ENCODE results near the gene CABLES2. TPM values are rescaled to one million over a fixed set of nuclear protein-coding genes. Genes with fewer than 3 reads are reported as not detected.

CABLES2 gene
- total and polyA plus RNA-seq, 2 experiments from 2014 or later = 0.66 to 7.3 TPM

- 55 to 62% methylated on average over 6 of the region's 6 CpGs for WGBS, 2 experiments (ENCODE audit: low coverage in 1 of 2, low lambda C conversion rate in 2 of 2, missing lambda C conversion rate in 2 of 2)
- H3K4me3 ChIP-seq = no peak overlapping the region
- DNase-seq = no peak
- no peak overlapping the region for H3K9ac ChIP-seq
- no peaks in the 10 kb centered on the region for H3K9me3 ChIP-seq (ENCODE audit: low read depth)
- no peaks in the 10 kb centered on the region for H3K36me3 ChIP-seq (ENCODE audit: low read depth)
- no peaks in the 10 kb centered on the region; the same call in 1 of the 2 replicates for H3K27me3 ChIP-seq (replicated peaks; ENCODE audit: insufficient read depth)
- H3K27ac ChIP-seq = no peak overlapping the region
- H3K79me2 ChIP-seq (ENCODE audit: insufficient read depth) = no peaks in the 10 kb centered on the region
- H3F3A ChIP-seq (ENCODE audit: insufficient read depth) = no peaks in the 10 kb centered on the region
- H3K4me1 ChIP-seq (ENCODE audit: insufficient read depth) = no peaks in the 10 kb centered on the region
- H3K9me2 ChIP-seq (ENCODE audit: insufficient read depth) = no peaks in the 10 kb centered on the region
- H3K4me2 ChIP-seq (ENCODE audit: unreplicated experiment) = no peak overlapping the region
- H4K20me1 ChIP-seq (ENCODE audit: insufficient read depth) = no peaks in the 10 kb centered on the region
- in situ Hi-C loops (cut with MboI) = no loop called here
- TF ChIP-seq EZH2phosphoT487 (IDR thresholded peaks at IDR 0.05; ENCODE audit: insufficient read depth, low read depth) (no peak), EZH2 (IDR thresholded peaks at IDR 0.05; ENCODE audit: insufficient read depth, poor library complexity, severe bottlenecking) (no peak)
- no peak overlapping the region for H2AFZ ChIP-seq
These were observed 14.6 kb upstream of the CABLES2 start for GRCh38 chr20:62421716-62421990.

- DNase-seq = no peak
- no peak overlapping the region for H3K27ac ChIP-seq
- H3K9me2 ChIP-seq (ENCODE audit: insufficient read depth) = no peaks in the 10 kb centered on the region
- H2AFZ ChIP-seq = no peak overlapping the region
- WGBS, 2 experiments (ENCODE audit: low coverage in 1 of 2, low lambda C conversion rate in 2 of 2, missing lambda C conversion rate in 2 of 2) = 55 to 63% methylated on average over 24 of the region's 24 CpGs
- in situ Hi-C loops (cut with MboI) = no loop called here
- H3K4me2 ChIP-seq (ENCODE audit: unreplicated experiment) = no peak overlapping the region
- H3K9ac ChIP-seq = no peak overlapping the region
- no peak for TF ChIP-seq EZH2 (IDR thresholded peaks at IDR 0.05; ENCODE audit: insufficient read depth, poor library complexity, severe bottlenecking)
- TF ChIP-seq EZH2phosphoT487 (IDR thresholded peaks at IDR 0.05; ENCODE audit: insufficient read depth, low read depth) = no peak
- H3K9me3 ChIP-seq (ENCODE audit: low read depth) = no peaks in the 10 kb centered on the region
- H3K27me3 ChIP-seq (replicated peaks; ENCODE audit: insufficient read depth) = no peaks in the 10 kb centered on the region; the same call in 1 of the 2 replicates
- H4K20me1 ChIP-seq (ENCODE audit: insufficient read depth) = no peaks in the 10 kb centered on the region
- no peaks in the 10 kb centered on the region for H3K36me3 ChIP-seq (ENCODE audit: low read depth)
- H3K4me1 ChIP-seq (ENCODE audit: insufficient read depth) = no peaks in the 10 kb centered on the region
- no peaks in the 10 kb centered on the region for H3F3A ChIP-seq (ENCODE audit: insufficient read depth)
- no peak overlapping the region for H3K4me3 ChIP-seq
- H3K79me2 ChIP-seq (ENCODE audit: insufficient read depth) = no peaks in the 10 kb centered on the region
These were observed 14.0 kb upstream of the CABLES2 start for GRCh38 chr20:62420846-62421715.

DNA sequence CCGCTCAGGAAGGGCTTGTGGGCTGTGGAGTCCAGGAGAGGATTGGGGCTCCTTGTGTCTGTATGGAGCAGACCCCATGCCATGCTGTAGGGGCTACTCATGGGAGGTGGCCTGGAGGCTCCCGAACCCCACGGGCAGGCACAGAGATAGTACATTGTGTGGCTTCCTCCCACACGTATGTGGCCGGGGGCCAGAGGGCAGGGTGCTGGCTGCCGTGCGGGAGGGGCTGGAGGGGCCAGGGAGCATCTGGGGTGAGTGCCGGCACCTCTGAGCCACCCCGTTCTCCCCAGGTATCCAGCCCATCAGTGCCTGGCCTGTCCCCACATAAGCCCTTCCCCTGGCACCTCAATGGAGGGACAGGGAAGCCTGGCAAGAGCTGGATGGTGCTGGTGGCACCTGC, 12.7 kb upstream of the CABLES2 start:
- Histone ChIP-seq H3K4me1 (ENCODE audit: insufficient read depth) (no peaks in the 10 kb centered on the region), H3K79me2 (ENCODE audit: insufficient read depth) (no peaks in the 10 kb centered on the region), H3F3A (ENCODE audit: insufficient read depth) (no peaks in the 10 kb centered on the region), H2AFZ (no peak overlapping the region), H3K36me3 (ENCODE audit: low read depth) (no peaks in the 10 kb centered on the region), H3K9me2 (ENCODE audit: insufficient read depth) (no peaks in the 10 kb centered on the region), H3K27me3 (replicated peaks; ENCODE audit: insufficient read depth) (no peaks in the 10 kb centered on the region; the same call in 1 of the 2 replicates), H3K4me2 (ENCODE audit: unreplicated experiment) (no peak overlapping the region), H3K27ac (no peak overlapping the region), H4K20me1 (ENCODE audit: insufficient read depth) (no peaks in the 10 kb centered on the region), H3K9ac (no peak overlapping the region), H3K4me3 (no peak overlapping the region), H3K9me3 (ENCODE audit: low read depth) (no peaks in the 10 kb centered on the region)
- in situ Hi-C loops (cut with MboI) = no loop called here
- no peak for DNase-seq
- no peak for TF ChIP-seq EZH2 (IDR thresholded peaks at IDR 0.05; ENCODE audit: insufficient read depth, poor library complexity, severe bottlenecking)
- TF ChIP-seq EZH2phosphoT487 (IDR thresholded peaks at IDR 0.05; ENCODE audit: insufficient read depth, low read depth) = no peak
- WGBS, 2 experiments (ENCODE audit: low coverage in 1 of 2, low lambda C conversion rate in 2 of 2, missing lambda C conversion rate in 2 of 2) = 34 to 36% methylated on average over 8 to 9 of the region's 9 CpGs

DNA sequence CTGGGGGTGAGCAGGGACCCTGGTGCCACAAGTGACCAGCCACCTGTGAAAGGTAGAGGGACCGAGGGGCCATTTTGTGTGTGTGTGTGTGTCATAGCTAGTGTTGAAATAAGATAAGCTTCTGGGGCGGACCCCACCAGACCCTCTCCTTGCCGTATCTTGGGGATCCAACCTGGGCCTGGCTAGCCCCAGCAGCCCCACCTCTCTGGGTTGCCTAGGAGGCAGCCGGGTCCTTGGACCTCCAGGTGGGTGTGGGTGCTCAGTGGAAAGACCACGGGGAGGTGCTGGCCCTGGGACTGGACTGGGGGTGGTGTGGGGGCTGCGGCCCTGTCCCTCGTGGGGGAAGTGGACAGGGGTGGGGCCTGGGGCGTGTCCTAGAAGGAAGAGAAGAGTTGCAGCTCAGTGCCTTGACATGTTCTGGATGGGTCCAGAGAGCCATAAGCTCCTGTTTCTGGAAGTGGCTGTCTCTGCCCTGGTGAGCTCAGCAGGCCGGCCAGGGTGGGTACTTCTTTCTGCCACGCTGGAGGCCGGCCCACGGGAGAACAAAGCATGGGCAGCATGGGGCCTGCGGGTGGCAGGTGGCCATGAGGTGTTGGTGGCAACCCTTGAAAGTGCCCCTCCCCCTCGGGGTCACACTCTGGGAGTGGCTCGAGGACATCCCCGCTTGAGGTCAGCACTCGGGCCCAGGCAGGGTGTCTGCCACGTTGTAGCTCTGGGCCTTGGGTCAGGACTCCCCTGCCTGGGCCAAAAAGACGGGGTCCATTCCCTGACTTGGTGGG, 11.8 kb upstream of the CABLES2 start:
- H3K4me3 ChIP-seq = no peak overlapping the region
- H3K9me2 ChIP-seq (ENCODE audit: insufficient read depth) = no peaks in the 10 kb centered on the region
- no peaks in the 10 kb centered on the region for H3K4me1 ChIP-seq (ENCODE audit: insufficient read depth)
- TF ChIP-seq EZH2phosphoT487 (IDR thresholded peaks at IDR 0.05; ENCODE audit: insufficient read depth, low read depth) (no peak), EZH2 (IDR thresholded peaks at IDR 0.05; ENCODE audit: insufficient read depth, poor library complexity, severe bottlenecking) (no peak)
- H2AFZ ChIP-seq = no peak overlapping the region
- H4K20me1 ChIP-seq (ENCODE audit: insufficient read depth) = no peaks in the 10 kb centered on the region
- no peak overlapping the region for H3K9ac ChIP-seq
- H3K27me3 ChIP-seq (replicated peaks; ENCODE audit: insufficient read depth) = no peaks in the 10 kb centered on the region; the same call in 1 of the 2 replicates
- no peaks in the 10 kb centered on the region for H3K36me3 ChIP-seq (ENCODE audit: low read depth)
- H3K27ac ChIP-seq = no peak overlapping the region
- H3F3A ChIP-seq (ENCODE audit: insufficient read depth) = no peaks in the 10 kb centered on the region
- DNase-seq = no peak
- no peaks in the 10 kb centered on the region for H3K79me2 ChIP-seq (ENCODE audit: insufficient read depth)
- 64 to 74% methylated on average over 16 to 17 of the region's 19 CpGs for WGBS, 2 experiments (ENCODE audit: low coverage in 1 of 2, low lambda C conversion rate in 2 of 2, missing lambda C conversion rate in 2 of 2)
- no peaks in the 10 kb centered on the region for H3K9me3 ChIP-seq (ENCODE audit: low read depth)
- no peak overlapping the region for H3K4me2 ChIP-seq (ENCODE audit: unreplicated experiment)
- in situ Hi-C loops (cut with MboI) = no loop called here

All from GM23248 (cell line).